K562 (cell line): Measurements from ENCODE around the gene UBE2O. TPM values are rescaled to one million over a fixed set of nuclear protein-coding genes. Genes with fewer than 3 reads are reported as not detected.

Source experiments
- CBFA2T3 ChIP-seq: fragments of 450-650 bp; IDR thresholded peaks from 2 replicates; pipeline ENCODE4 v1.6.1; 2017
- FOXK1 ChIP-seq: sonication (generic); formaldehyde crosslinking; IDR thresholded peaks from 2 replicates; pipeline ENCODE4 v1.8.0; 2022; ENCODE audit warnings: missing genetic modification reagents, mild to moderate bottlenecking, borderline replicate concordance
- NR3C1 ChIP-seq: sonication (generic); formaldehyde crosslinking; IDR thresholded peaks from 2 replicates; pipeline ENCODE4 v1.8.1; 2022; ENCODE audit warnings: missing genetic modification reagents
- POLR2G ChIP-seq: fragments of 200-400 bp; formaldehyde crosslinking; IDR thresholded peaks from 2 replicates; pipeline ENCODE4 v1.6.1; 2017; ENCODE audit warnings: low read depth, mild to moderate bottlenecking, antibody characterized with exemption, low read length, moderate library complexity
- TCF7L2 ChIP-seq: fragments of 150-350 bp; IDR thresholded peaks from 2 replicates; pipeline ENCODE4 v1.6.1; 2016; ENCODE audit warnings: low read depth, mild to moderate bottlenecking, low read length, moderate library complexity
- ZC3H4 ChIP-seq: sonication (generic); formaldehyde crosslinking; IDR thresholded peaks from 2 replicates; pipeline ENCODE4 v1.9.0; 2021; ENCODE audit warnings: missing genetic modification reagents, borderline replicate concordance
- ZFPM2 ChIP-seq: fragments of 250-450 bp; sonication (Bioruptor Pico); IDR thresholded peaks from 2 replicates; pipeline ENCODE4 v1.5.1; 2022; ENCODE audit warnings: mild to moderate bottlenecking
- polyA plus RNA-seq, 8 experiments: library from polyadenylated mRNA; depleted of rRNA in 4 of 8; stranded (reverse) in 5 of 8; unstranded in 3 of 8; fragments of >200 nt; fragmentation: Nextera tagmentation in 2 of 8; fragmentation: Illumina TruSeq in 1 of 8; extraction: Ambion mirVana in 2 of 8; extraction: Trizol in 1 of 8; gene quantifications; 2 replicates each; pipeline versions ENCODE4 v1.2.1 to v1.2.3, GENCODE V29; 2011 to 2014; ENCODE audit warnings: inconsistent platforms in 1 of 8, missing spikeins in 1 of 8
- total RNA-seq, 7 experiments: library from RNA; depleted of rRNA in 6 of 7; stranded (reverse); fragments of >200 nt in 6 of 7; fragmentation: Illumina TruSeq in 2 of 7; extraction: Trizol in 2 of 7; gene quantifications; 2 replicates each; pipeline versions ENCODE4 v1.2.1 to v1.2.3, GENCODE V29; 2011 to 2021; ENCODE audit warnings: low replicate concordance in 1 of 7
- TF ChIP-seq, protein P1 (sequence below), 2 experiments: IDR thresholded peaks; 2 replicates each; pipeline ENCODE4 v1.6.1; 2012; ENCODE audit warnings: improper control_type of control experiment in 2 of 2, low read depth in 2 of 2, low read length in 2 of 2, borderline replicate concordance in 1 of 2
- TF ChIP-seq, protein P2 (sequence below), 2 experiments: fragments of 450-650 bp in 1 of 2; sonication (generic) in 1 of 2; formaldehyde crosslinking in 1 of 2; IDR thresholded peaks; 2 replicates each; pipeline versions ENCODE4 v1.7.1 to v1.9.0; 2016 to 2022; ENCODE audit warnings: inconsistent platforms in 1 of 2, mild to moderate bottlenecking in 1 of 2, missing genetic modification reagents in 1 of 2
- TF ChIP-seq, protein P3 (sequence below): fragments of 250-450 bp; sonication (Bioruptor Pico); IDR thresholded peaks from 2 replicates; pipeline ENCODE4 v1.8.0; 2022; ENCODE audit warnings: moderate library complexity, mild to moderate bottlenecking, inconsistent platforms

UBE2O gene
- total and polyA plus RNA-seq, 9 of the 15 experiments (the other 6 are each of a cell fraction or from before 2014, with no cell fraction given) = 1.6 to 39.7 (median 13.3) TPM

DNA sequence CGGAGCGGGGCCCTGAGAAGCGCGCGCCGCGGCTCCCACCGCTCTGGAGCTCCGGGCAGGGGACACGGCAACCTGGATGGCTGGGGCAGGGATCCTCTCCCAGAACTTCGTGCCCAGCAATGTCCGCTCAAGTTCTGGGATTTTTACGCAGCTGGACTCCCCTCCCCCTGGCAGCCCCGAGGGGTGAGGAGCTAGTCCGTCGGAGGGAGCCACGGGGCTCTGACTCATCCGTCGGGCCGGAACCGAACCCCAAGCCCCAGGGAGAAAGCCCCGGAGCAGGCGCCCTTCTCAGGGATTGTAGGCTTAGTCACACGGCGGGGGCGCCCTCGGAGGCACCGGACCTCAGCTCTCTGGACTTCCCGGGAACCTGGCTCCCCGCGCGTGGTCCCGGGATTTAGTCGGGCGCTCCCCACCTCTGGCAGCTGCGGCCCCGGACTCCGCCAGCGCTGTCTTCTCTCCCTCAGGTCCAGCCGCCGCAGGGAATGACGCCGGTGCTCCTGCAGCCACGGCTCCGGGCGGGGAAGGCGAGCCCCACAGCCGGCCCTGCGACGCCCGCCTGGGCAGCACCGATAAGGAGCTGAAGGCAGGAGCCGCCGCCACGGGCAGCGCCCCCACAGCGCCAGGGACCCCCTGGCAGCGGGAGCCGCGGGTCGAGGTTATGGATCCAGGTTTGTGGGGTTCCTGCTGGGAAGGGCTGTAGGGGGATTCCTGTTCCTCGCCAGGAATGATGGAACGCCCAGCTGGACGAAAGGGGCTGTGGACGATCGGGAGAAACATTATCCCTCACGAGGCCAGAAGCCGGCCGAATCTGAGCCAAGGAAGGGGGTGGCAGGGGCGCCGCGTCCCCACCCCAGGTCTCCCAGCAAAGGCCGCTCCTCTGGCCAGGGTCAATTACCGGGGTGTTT is 67.7 kb downstream of the UBE2O start (continued):
- TF ChIP-seq FOXK1 (0 out of 2 replicates have a peak, but pooled peaks have one; percentile 11), CBFA2T3 (peak; percentile 69), TCF7L2 (no peak), ZC3H4 (CRISPR knock-in tag) (peak; percentile 77; the same call in 1 of the 2 replicates), NR3C1 (CRISPR knock-in tag) (no peak), ZFPM2 (CRISPR knock-in tag) (no peak), POLR2G (peak; percentile 57; the same call in 1 of the 2 replicates)
- TF ChIP-seq, protein P1, sequence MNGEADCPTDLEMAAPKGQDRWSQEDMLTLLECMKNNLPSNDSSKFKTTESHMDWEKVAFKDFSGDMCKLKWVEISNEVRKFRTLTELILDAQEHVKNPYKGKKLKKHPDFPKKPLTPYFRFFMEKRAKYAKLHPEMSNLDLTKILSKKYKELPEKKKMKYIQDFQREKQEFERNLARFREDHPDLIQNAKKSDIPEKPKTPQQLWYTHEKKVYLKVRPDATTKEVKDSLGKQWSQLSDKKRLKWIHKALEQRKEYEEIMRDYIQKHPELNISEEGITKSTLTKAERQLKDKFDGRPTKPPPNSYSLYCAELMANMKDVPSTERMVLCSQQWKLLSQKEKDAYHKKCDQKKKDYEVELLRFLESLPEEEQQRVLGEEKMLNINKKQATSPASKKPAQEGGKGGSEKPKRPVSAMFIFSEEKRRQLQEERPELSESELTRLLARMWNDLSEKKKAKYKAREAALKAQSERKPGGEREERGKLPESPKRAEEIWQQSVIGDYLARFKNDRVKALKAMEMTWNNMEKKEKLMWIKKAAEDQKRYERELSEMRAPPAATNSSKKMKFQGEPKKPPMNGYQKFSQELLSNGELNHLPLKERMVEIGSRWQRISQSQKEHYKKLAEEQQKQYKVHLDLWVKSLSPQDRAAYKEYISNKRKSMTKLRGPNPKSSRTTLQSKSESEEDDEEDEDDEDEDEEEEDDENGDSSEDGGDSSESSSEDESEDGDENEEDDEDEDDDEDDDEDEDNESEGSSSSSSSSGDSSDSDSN (IDR thresholded peaks at IDR 0.05; ENCODE audit: borderline replicate concordance in 1 of 2, low read depth in 2 of 2, low read length in 2 of 2) = peak; percentile 84 to 91; a peak in 3 of 4 replicates
- TF ChIP-seq, protein P2, sequence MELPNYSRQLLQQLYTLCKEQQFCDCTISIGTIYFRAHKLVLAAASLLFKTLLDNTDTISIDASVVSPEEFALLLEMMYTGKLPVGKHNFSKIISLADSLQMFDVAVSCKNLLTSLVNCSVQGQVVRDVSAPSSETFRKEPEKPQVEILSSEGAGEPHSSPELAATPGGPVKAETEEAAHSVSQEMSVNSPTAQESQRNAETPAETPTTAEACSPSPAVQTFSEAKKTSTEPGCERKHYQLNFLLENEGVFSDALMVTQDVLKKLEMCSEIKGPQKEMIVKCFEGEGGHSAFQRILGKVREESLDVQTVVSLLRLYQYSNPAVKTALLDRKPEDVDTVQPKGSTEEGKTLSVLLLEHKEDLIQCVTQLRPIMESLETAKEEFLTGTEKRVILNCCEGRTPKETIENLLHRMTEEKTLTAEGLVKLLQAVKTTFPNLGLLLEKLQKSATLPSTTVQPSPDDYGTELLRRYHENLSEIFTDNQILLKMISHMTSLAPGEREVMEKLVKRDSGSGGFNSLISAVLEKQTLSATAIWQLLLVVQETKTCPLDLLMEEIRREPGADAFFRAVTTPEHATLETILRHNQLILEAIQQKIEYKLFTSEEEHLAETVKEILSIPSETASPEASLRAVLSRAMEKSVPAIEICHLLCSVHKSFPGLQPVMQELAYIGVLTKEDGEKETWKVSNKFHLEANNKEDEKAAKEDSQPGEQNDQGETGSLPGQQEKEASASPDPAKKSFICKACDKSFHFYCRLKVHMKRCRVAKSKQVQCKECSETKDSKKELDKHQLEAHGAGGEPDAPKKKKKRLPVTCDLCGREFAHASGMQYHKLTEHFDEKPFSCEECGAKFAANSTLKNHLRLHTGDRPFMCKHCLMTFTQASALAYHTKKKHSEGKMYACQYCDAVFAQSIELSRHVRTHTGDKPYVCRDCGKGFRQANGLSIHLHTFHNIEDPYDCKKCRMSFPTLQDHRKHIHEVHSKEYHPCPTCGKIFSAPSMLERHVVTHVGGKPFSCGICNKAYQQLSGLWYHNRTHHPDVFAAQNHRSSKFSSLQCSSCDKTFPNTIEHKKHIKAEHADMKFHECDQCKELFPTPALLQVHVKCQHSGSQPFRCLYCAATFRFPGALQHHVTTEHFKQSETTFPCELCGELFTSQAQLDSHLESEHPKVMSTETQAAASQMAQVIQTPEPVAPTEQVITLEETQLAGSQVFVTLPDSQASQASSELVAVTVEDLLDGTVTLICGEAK (IDR thresholded peaks at IDR 0.05) = 0 out of 2 replicates have a peak, but pooled peaks have one; percentile 20
- TF ChIP-seq, protein P2 (CRISPR knock-in tag; IDR thresholded peaks at IDR 0.05) = no peak
- TF ChIP-seq, protein P3, sequence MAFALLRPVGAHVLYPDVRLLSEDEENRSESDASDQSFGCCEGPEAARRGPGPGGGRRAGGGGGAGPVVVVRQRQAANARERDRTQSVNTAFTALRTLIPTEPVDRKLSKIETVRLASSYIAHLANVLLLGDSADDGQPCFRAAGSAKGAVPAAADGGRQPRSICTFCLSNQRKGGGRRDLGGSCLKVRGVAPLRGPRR = no peak
